HT-29 (cell line): ENCODE results near the gene GPR6. TPM values are rescaled to one million over a fixed set of nuclear protein-coding genes. Genes with fewer than 3 reads are reported as not detected.

Source experiments
- DNase-seq: peaks from one replicate; pipeline ENCODE4 v3.0.0-alpha.2; 2015; ENCODE audit warnings: low spot score
- total RNA-seq: library from RNA; depleted of rRNA; stranded (reverse); fragments of >200 nt; shearing (Covaris generic); gene quantifications from 2 replicates; pipeline ENCODE4 v1.2.3, GENCODE V29; 2014; rRNA removed

The GPR6 gene, protein sequence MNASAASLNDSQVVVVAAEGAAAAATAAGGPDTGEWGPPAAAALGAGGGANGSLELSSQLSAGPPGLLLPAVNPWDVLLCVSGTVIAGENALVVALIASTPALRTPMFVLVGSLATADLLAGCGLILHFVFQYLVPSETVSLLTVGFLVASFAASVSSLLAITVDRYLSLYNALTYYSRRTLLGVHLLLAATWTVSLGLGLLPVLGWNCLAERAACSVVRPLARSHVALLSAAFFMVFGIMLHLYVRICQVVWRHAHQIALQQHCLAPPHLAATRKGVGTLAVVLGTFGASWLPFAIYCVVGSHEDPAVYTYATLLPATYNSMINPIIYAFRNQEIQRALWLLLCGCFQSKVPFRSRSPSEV
- not detected in 2 replicates for total RNA-seq

DNA sequence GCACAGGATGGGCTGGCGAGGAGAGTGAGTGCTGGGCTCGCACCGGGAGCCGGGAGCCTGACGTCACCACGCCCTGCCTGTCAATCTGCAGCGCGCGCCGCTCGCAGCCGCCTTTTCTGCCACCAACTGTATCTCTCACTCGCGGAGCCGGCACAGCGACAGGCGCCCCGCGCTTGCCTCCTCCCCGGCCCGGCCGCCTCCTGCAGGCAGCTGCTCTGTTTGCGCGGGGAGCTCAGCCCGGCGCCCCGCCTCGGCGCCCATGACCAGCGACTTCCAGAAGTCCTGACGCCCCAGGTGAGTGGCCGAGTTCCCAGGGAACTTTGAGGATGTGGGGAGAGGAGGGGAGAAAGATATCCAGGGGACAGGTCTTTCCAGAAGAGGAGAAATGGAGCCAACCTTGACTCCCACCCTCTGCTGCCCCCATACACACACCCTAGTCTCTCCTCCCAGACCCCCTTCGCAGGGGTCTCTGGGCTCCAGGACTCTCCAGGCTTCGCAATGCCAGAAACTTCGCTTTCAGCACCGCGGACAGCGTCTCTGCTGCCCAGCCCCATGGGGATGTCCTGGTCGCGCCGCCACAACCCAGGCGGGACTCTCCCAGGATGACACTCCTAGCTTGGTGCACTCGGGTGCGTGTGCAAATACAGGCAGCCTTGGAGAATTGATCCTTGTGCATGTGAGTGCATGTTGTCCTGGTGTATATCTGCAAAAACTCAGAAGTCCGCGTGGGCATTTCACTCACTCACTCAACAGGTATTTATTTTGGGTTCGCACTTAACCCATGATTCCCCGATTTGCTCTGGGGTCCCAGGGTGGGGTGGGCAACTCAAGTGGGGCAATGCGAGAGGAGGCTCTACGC is at the start of gene GPR6:
GPR6 (plus strand) TSS at position 138 of the 859 bp plus-strand sequence. CDS start 802 bp downstream, outside the sequence.
- peak; percentile 42 for DNase-seq

DNA sequence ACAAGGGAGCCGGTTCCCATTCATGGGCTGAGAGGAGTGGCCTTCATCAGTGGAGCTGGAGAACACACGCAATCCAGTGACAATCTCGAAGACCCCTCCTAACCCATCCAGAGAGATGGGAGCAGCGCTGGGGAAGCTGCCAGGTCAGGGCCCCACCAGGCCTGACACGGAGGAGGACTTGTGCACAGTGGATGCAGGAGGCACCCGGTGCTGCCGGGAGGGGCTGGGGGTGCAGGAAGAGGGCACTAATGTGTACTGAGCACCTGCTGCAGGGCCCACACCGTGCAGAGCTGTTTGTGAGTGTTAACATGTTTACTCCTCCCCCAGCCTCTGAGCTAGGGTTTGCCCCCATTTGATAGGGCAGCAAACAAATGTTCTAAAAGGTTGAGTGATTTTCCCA is 43.8 kb upstream of the GPR6 start:
- no peak for DNase-seq

DNA sequence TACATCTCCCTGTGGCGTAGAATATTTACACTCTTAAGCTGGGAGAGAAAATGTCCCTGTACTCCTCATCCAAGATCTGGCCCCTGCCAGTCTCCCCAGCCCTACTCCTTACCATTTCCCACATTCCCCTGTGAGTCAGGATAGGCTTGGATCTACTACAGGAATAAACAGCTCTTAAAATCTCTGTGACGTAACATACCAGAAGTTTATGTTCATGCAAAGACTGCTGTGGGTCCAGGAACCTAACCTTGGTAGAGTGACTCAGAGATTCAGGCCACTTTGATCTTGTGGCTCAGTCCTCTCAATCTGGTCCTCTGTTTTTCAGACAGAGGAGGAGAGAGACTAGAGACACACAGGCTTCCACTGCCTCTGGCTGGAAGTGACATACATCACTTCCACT is 38.5 kb upstream of the GPR6 start:
- no peak for DNase-seq

DNA sequence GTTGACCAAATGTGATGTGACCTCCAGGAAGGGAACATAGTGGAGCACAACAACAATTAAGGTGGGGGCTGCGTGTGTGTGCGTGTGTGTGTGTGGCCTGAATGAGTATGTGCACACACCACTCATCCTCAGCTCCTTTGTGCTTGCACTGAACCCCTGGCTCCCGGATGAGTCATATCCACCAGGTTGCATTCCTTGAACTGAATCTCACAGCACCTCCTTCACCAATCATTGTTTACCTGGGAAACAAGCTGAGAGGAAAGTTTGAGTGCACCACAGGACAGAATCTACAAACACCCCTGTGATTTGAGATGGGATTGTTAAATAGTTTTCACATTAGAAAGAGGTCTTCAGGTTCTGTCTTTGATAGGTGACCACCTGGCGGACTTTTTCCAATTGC is 33.7 kb upstream of the GPR6 start:
- DNase-seq = peak; percentile 81

DNA sequence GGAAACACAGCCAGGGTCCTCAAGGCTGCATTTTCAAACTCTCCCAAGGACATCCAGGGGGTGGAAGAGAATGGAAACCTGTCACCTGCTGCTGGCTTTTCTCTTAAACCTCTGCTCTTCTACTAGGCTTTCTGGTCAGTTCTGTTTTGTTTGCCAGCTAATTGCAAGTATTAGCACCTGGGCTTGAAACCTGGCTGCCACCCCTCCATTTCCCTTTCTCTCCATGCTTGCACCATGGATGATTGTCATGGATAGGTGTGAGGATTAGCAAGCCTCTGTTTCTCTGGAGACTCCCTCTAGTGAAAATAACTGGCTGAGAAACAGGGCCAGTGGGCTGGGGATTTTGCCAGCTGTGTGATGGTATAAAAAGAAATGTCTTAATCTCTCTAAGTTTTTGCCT is 33.0 kb upstream of the GPR6 start:
- DNase-seq = no peak

DNA sequence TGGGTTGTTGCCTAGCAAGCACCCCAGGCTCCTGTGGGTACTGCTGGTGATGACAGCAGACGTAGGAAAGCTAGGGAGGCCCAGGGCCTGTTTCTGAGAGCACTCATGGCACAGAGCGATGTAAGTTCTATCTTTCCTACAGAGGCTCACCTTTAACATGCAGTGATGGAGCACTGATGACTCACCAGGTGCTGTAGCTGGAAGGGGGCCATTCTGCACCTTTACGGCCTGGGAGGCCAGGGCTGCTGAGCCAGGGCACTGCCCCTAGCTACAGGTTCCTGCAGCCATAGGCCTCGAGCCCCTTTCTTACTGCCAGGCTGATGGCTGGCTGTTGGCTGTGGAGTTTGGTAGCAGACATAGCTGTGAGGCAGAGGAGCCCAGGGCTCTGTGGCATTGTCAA is 31.1 kb upstream of the GPR6 start:
- DNase-seq = peak; percentile 16

DNA sequence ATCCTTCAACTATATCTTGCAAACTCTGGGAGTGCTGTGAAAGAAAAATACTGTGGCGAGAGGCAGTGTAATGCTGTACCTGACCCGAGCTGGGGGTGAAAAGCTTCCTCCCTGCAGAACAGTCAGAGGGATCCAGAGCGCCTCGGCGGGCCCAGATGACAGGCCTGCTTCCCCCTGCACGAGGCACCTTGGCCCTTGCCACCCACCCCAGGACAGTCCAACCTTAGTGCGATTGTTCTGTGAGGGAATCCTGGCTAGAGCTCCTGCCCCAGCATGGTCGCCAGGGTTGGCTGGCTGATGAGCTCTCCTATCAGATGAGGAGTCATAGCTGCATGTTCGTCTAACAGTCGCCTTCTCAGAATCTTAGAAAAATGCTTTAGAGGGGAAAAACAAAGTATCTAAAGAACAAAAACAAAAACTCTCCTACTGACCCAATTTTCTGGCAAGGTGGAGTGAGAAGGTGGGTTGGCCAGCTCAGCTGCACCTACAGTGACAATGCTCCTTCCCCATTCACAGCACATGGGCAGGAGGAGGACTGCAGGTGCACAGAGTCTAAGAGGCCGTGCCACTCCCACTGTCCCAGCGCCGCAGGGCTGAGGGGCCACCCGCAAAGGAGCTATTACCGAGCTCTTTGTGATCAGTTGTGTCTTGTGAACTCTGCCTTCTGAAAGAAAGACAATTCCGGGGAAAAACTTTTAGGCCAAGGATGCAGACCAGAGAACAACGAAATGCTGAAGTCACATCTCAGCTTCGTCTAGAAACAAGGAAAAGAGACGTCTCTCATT is 28.6 kb upstream of the GPR6 start:
- DNase-seq = no peak

DNA sequence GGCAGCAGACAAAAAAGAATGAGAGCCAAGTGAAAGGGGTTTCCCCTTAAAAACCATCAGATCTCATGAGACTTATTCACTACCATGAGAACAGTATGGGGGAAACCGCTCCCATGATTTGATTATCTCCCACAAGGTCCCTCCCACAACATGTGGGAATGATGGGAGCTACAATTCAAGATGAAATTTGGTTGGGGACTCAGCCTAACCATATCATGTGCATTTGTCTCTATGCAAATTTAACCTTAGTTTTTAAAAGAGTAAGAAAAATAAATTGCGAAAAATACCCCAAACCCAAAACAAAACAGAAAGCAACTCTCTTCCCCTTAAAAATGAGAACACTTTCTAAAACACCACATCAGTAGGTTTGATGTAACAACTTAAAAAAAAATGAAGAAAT is 22.6 kb upstream of the GPR6 start:
- DNase-seq = no peak

DNA sequence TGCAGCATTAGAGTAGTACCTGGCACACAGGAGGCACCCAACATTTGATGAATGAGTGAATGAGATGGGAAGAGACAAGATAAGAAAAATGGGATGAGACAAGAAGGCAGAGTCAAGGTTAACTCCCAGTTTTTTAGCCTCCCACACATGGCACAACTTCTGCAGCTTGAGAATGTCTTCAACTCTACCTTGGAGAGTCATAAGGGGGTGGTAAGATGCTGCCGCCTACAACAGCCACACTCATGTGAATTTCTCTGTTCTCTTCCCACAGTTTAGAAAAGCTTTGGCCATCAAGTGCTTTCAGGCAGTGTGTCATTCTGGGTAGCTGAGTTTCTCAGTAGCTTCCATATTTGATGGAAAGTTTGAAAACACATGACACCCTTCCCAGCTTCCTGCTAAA is 19.5 kb upstream of the GPR6 start:
- no peak for DNase-seq

DNA sequence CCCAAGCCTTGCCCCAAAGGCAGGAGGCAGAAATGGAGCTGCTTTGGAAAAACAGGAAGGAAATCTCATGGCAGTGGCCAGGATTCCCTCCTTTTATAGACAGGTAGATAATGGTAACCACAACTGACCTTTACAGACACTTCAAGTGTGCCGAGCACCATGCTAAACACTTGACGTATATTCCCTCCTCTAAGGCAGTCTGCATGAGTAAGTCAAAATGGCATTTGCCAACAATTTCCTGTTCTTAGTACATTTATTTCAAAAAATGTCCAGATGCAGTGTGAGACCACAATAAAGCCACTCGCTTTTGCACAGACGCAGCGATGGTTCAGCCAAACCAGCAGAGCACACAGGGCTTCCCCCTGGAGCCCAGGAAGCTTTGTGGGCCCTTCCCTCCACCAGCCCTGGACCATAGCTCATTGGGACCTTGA is 16.5 kb upstream of the GPR6 start:
- DNase-seq = peak; percentile 9

DNA sequence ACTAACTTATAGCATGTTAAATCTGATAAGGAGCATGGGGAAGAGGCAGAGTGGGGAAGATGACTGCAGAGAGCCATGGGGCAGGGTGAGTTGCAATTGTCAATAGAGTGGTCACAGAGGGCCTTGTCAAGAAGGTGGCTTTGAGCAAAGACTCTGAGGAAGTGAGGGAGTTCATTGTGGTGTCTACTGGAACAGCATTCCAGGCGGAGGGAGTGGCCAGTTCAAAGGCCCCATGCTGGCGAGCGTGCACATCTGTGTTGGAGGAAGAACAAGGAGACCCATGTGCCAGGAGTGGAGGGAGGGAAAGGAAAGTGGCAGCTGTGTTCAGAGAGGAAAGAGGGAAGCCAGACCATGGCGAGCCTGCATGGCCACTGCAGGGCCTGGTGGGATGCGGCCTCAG is 15.8 kb upstream of the GPR6 start:
- no peak for DNase-seq

DNA sequence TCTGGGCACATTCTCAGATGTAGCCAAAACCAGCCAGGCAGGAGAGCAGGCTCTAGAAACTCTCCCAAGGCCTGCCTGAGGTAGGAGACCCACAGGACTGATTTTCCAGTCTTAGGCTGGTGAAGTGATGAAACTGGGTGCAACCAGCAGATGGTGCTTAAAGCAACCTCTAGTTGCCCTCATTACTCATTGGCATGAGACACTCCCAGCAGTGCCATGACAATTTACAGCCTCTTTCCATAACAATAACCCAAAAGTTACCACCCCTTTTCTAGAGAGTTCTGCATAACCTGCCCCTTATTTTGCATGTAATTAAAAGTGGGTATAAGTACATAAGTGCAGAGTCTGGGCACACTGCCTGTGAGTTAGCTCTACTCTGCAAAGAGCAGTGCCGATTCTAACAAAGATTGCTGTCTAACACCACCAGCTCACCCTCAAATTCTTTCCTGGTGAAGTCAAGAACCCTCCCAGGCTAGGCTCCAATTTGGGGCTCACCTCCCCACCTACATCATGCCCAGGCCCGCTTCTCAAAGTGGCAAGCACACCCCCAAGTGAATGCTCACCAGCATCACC is 14.4 kb upstream of the GPR6 start:
- DNase-seq = no peak

DNA sequence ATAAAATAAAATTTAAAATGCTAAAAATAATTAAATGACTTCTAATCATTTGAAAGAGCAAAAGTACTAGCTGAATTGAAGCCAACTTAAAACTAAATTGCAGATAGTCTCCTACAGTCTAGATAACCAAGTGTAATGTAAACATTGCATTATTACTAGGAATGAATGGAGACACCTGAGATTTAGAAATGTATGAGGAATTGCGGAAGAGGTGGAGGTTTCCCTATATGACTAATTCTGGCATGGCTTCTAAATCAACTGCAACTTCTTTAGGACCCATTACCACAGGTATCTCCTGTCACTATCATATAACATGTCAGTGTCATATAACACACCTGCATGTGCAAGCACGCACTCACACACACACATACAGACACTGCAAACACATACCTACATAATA is 13.2 kb upstream of the GPR6 start:
- no peak for DNase-seq

DNA sequence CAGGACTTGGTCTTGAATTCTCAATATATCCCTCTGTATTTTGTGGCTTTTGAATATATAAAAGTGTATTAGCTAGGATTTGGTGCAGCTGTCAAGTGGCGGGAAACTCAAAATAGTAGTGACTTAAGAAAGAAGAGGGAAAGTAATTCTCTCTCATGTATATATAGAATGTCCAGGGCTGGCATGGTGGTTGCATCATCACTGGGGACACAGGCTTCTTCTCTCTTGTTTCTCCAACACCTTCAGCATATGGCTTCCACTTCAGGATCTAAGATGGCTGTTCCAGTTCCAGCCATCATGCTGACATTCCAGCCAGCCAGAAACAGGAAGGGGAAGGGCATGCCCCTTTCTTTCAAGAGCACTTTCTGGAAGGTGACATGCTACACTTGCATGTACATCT is 11.8 kb upstream of the GPR6 start:
- DNase-seq = no peak

DNA sequence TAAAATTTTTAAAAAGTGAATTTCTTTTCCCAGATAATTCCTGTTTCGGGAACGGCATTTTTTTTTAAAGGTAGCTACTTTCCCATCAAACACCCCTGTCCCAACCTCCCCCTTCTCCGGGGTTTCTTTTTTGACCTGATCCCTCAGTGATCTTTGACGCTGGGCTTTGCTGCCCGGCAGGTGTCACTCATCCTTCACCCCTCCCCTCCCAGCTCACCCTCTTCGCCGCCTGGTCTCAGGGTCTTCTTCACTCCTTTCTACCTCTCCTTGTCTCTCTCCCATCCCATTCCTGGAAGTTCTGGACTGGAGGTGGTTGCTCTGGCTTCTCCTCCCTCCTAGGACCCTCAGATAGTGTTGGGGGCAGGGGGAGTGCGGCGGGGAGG is 329 bp upstream of the GPR6 start:
- no peak for DNase-seq

DNA sequence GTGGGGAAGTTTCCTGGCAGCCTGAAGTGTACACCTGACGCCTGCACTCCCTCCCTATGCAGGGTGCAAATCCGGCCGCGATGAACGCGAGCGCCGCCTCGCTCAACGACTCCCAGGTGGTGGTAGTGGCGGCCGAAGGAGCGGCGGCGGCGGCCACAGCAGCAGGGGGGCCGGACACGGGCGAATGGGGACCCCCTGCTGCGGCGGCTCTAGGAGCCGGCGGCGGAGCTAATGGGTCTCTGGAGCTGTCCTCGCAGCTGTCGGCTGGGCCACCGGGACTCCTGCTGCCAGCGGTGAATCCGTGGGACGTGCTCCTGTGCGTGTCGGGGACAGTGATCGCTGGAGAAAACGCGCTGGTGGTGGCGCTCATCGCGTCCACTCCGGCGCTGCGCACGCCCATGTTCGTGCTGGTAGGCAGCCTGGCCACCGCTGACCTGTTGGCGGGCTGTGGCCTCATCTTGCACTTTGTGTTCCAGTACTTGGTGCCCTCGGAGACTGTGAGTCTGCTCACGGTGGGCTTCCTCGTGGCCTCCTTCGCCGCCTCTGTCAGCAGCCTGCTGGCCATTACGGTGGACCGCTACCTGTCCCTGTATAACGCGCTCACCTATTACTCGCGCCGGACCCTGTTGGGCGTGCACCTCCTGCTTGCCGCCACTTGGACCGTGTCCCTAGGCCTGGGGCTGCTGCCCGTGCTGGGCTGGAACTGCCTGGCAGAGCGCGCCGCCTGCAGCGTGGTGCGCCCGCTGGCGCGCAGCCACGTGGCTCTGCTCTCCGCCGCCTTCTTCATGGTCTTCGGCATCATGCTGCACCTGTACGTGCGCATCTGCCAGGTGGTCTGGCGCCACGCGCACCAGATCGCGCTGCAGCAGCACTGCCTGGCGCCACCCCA is 1.2 kb downstream of the GPR6 start:
- DNase-seq = no peak

DNA sequence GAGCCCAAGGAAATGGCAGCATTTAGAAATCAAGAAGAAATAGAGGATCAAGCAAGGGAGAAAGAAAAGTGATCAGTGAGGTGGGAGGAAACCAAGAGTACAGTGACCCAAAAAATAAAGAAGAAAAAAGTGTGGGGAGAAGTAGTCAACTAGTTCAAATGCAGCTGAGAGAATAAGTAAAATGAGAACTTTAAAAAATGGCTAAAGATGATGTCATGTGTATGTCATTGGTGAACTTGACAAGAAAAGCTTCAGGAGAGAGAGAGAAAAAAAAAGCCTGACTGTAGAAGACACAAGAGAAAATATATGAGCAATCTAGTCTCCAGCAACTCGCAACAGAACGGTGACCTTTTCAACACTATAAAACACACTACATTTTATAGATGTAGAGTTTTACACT is 6.3 kb downstream of the GPR6 start:
- DNase-seq = no peak

DNA sequence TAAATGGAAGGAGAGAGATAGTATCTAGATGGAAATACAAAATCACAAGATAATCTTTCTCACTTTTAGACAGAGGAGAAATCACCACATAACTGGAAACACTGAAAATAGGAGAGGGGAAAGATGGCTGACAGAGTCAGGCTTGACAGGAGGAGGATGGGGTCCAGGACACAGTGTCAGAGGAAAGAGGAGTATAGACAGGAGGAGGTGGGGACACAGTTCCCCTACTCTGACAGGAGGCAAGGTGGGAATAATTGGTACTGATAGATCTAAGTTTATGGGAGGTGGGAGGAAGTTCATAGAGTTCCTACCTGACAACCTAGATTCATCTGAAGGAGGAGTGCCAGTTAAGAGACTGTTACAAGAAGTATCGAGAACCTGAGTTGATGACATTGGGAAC is 9.1 kb downstream of the GPR6 start:
- DNase-seq = no peak

DNA sequence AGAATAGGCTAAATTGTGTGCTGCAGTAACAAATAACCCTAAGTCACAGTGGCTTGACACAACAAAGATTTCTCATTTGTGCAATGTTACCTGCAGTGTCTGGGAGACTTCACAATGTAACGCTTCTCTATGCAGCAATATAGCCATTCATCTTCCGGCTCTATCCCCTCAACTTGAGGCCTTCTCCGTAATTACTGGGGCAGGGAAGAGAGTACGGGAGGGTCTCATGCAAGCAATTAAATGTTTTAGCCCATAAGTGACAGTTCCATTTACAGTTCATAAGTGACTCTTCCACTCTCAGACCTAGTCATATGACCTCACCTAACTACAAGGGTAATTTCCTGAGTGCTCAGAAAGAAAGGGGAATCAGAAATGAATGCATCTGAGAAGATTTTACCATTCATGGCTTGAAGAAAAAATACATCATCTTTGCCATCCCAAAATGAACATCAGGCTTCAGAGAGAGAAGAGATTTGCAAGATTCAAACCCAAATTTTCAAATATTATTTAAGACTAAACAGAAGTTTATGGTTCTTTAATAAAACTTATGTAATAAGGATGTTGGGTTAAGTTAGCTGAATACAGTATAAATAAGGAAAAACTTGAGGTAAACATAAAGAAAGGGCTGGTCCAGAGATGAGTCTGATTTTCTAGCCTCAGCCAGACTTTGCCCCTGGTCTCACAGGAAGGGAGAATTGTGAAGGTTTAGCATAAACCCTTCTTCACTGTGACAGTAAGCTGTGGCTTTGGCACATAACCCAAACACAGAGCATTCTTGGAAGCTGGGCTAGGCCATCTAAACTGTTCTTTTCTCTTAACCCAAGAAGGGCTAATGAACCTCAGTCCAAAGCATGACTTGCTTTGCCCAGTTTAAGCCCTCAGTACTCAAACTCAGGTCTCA is 13.3 kb downstream of the GPR6 start:
- no peak for DNase-seq
